HG02588 (cell line): Measurements from ENCODE around the gene CNTFR.
"Not testable (repeated sequence)": the region's sequence is repeated elsewhere in the genome, so short reads cannot be mapped to it uniquely, and the experiment has no call there.

Experiments
- ATAC-seq: cut with Tn5 transposase; IDR thresholded peaks from one replicate; pipeline ENCODE4 v1.9.1; 2021; ENCODE audit warnings: mild to moderate bottlenecking, moderate library complexity; ENCODE audit not compliant: unreplicated experiment

The CNTFR gene

GRCh38 chr9:34540827-34541226, 48.7 kb downstream of the CNTFR start:
- no peak for ATAC-seq

DNA sequence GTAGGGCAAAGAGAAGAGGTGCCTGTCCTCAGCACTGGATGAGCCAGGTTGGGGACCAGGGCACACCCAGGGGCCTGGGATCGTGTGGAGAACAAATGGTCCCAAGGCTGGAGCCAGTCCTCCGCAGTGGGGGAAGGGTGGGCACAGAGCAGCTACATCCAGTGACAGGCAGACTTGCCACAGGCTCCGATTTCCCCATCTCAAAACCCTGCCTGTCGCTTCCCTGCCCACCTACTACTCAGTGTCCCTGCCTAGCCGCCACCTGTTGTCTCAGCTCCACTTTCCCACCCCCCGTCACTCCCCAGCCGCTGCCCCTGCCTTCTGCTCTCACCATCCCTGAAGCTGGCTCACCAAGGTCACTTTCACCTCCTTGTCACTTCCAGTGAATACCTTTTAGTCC, 52.8 kb downstream of the CNTFR start:
- ATAC-seq: no peak

GRCh38 chr9:34532041-34532440, 57.5 kb downstream of the CNTFR start:
- not testable (repeated sequence) for ATAC-seq

- no peak for ATAC-seq
These were observed 63.5 kb downstream of the CNTFR start for GRCh38 chr9:34526026-34526425.

GRCh38 chr9:34524349-34524748, 65.2 kb downstream of the CNTFR start:
- no peak for ATAC-seq

DNA sequence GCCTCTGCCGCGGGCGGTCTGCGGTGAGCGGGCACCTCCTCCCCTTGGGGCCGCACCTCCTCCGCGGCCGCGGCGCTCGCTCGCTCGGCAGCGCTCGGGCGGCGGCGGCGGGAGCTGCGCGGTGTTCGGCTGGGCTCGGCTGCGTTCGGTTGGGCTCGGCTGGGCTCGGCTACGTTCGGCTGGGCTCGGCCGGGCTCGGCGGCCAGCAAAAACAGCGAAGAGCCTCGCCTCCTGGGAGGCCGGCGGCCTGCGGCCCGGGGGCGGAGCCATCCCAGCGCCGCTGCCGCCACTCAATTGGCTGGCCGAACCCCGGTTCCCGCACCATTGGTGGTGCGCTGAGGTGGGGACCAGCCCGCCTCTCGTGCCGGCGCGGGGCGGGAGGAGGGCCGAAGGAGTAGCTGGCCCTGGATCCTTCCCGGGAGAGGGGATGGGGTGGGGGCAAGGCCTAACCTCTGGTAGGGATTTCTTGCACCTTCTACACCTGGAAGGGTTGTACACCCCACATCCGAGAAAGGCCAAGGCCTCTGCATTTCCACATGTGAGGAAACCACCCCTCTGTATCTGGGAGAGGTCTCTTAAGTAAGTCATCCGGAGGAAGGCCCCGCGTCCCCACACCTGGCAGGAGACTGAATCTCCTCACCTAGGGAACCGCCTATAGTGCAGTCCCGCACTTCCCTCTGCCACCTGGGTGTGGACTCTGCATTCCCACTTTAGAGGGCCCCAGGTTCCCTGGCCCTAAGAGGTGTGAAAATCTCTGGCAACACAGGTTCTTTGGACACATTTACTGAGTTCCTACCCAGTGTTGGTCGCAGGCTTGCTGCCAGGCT, 66.3 kb downstream of the CNTFR start, which contains the start of gene ENHO:
Gene ENHO (minus strand): TSS at position 20 of the 827 bp plus-strand sequence. CDS start 1,295 bp downstream, outside the sequence.
- peak; percentile 81 for ATAC-seq

GRCh38 chr9:34522091-34522887, 67.2 kb downstream of the CNTFR start:
- ATAC-seq: no peak

- no peak for ATAC-seq
These were observed 68.0 kb downstream of the CNTFR start for GRCh38 chr9:34521406-34522045.

DNA sequence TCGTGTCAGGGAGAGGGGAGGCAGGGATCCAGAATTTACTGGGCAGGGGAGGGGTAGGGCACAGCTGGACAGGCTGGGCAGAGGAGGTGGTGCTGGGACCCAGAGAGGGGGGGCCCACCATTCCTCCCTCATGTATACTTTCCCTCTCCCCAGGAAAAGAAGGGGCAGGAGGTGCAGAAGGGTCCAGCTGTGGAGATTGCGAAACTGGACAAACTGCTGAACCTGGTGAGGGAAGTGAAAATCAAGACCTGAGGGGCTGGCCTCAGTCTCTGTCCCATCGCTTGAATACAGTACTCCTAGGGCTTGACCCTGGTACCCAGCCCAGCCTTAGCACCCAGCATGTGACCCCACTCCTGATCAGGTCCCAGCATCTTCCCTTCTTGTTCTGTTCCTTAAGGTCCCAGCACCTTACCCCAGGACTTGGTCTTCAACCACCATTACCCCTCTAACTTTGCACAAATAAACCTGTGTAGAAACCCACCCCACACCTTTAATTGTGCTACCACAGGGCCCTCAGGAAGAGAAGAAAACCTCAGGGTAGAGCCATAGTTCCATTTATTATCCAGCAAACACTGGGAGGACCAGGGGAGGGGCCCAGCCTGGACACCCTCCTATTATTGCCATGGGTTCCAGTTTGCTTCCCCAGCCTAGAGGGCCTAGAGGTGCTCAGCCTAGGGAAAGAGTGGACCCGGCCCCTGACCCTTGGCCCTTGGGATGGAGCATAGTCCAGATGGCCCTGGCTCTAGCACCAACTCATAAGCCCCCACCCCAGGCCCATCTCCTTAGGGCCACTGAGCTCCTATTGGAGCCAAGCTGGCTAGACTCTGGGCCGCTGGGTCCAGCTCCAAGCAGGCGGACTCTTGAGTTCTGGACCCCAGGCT, 68.8 kb downstream of the CNTFR start:
- ATAC-seq: no peak

GRCh38 chr9:34520096-34520495, 69.4 kb downstream of the CNTFR start:
- no peak for ATAC-seq

GRCh38 chr9:34519321-34520020, 70.1 kb downstream of the CNTFR start:
- ATAC-seq: no peak

DNA sequence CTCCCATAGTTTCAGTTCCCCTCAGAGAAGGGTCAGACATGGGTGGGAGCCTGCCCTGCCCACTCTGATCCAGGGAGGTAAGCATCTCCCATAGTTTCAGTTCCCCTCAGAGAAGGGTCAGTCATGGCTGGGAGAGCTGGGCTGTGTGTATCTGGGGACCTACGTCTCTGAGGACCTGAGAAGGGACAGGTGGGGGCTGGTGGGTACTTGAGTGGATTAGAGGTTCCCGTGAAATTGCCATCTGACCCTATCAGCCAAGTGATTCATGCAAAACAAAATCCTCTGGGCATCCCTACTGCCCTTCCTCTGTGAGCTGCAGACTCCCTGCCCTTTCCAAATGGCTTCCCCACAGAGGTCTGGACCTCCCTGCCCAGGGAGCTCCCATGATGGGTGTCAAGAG, 70.6 kb downstream of the CNTFR start:
- no peak for ATAC-seq

DNA sequence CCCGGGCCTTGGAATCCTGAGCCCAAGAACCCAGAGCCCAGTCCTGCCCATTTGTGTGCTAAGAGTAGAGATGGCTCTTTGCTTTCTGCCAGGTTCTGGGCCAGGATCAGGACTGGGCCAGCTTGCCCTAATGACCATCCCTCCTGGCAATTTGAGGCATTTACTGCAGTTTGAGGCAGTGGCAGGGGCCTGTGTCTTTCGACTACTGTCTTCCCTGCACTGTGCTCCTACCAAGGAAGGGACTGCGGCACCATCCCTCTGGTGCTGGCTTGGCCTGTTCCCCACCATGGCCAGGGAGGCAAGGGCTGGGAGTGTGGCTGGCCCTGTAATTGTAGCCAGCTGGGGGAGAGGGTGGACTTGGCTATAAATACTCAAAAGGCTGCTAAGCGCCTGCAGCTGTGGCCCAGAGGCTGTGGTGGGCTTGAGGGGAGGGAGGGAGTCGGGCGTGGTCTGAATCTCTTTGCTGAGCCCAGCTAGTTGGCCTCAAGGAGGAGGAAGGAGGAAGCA, 71.4 kb downstream of the CNTFR start:
- no peak for ATAC-seq

DNA sequence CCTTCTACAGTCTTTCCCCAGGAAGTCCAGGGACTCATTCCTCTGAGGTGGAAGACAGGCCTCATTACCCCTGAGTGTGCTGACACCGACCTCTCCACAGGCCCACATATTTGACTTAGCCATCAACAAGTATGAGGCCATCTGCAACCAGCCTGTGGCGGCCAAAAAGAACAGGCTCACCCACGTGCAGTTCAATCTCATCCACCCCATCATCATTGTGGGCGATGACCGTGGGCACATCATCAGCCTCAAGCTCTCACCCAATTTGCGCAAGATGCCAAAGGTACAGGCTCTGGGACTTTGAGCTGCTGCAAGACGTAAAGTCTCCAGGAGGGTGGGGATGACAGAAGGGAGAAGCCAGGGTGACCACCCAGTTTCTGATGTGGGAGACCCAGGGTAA, 72.3 kb downstream of the CNTFR start:
- no peak for ATAC-seq

- ATAC-seq: no peak
These were observed 73.6 kb downstream of the CNTFR start for GRCh38 chr9:34515959-34516358.

- ATAC-seq: no peak
These were observed 74.7 kb downstream of the CNTFR start for GRCh38 chr9:34514816-34515215.

- no peak for ATAC-seq
These were observed 75.1 kb downstream of the CNTFR start for GRCh38 chr9:34514401-34514800.

GRCh38 chr9:34513567-34514214, 75.8 kb downstream of the CNTFR start:
- no peak for ATAC-seq
